Body of pancreas (tissue), 4 donors: ENCODE measurements around the gene CKMT2.
"Not testable (repeated sequence)": the region's sequence is repeated elsewhere in the genome, so short reads cannot be mapped to it uniquely, and the experiment has no call there.

Experiments used
- CTCF ChIP-seq, 7 experiments: fragments of 450-650 bp in 4 of 7; fragments of 200-600 bp in 3 of 7; sonication (generic) in 3 of 7; IDR thresholded peaks; one replicate each; pipeline ENCODE4 v1.5.1; 2016 to 2019; ENCODE audit warnings: antibody characterized with exemption in 7 of 7
- POLR2A ChIP-seq, 3 donors: fragments of 450-650 bp; IDR thresholded peaks; one replicate each; pipeline ENCODE4 v1.6.1; 2016; ENCODE audit warnings: antibody characterized with exemption in 3 of 3, mild to moderate bottlenecking in 2 of 3

GRCh38 chr5:81270394-81271027 is 37.4 kb downstream of the CKMT2 start:
- not testable (repeated sequence) for TF ChIP-seq CTCF, POLR2A (IDR thresholded peaks at IDR 0.05)
